Neural cell (in vitro differentiated cells): Measurements from ENCODE around the gene SPATA33. TPM values are rescaled to one million over a fixed set of nuclear protein-coding genes. Genes with fewer than 3 reads are reported as not detected.

Experiments
- polyA plus RNA-seq: library from polyadenylated mRNA; depleted of rRNA; stranded (reverse); fragments of >200 nt; gene quantifications from 2 replicates; pipeline ENCODE4 v1.2.3, GENCODE V29; 2014

SPATA33 gene
- polyA plus RNA-seq, 1 donor from 2014 or later, result 16.0 TPM

Other genes with a start within 250 kb of the SPATA33 start
- gene ANKRD11, start 167.3 kb upstream of the SPATA33 start, polyA plus RNA-seq, result 32.5 and 53.7 TPM in 2 replicates
- 216 and 248 TPM in 2 replicates for gene SPG7, start 149.4 kb upstream of the SPATA33 start, polyA plus RNA-seq
- 2,635 and 2,685 TPM in 2 replicates for gene RPL13, start 97.2 kb upstream of the SPATA33 start, polyA plus RNA-seq
- gene CPNE7, start 82.1 kb upstream of the SPATA33 start, polyA plus RNA-seq, result 0.15 and 3.8 TPM in 2 replicates
- gene DPEP1, start 44.2 kb upstream of the SPATA33 start, polyA plus RNA-seq, result 0.33 and 0.96 TPM in 2 replicates
- gene CHMP1A, start 128 bp upstream of the SPATA33 start, polyA plus RNA-seq, result 113 and 150 TPM in 2 replicates
- gene CDK10, start 28.9 kb downstream of the SPATA33 start, polyA plus RNA-seq, result 126 and 161 TPM in 2 replicates
- 39.1 and 42.3 TPM in 2 replicates for gene SPATA2L, start 43.9 kb downstream of the SPATA33 start, polyA plus RNA-seq
- 29.9 and 37.2 TPM in 2 replicates for gene VPS9D1, start 63.1 kb downstream of the SPATA33 start, polyA plus RNA-seq
- 31.8 and 35.4 TPM in 2 replicates for gene ZNF276, start 63.7 kb downstream of the SPATA33 start, polyA plus RNA-seq
- gene FANCA, start 158.8 kb downstream of the SPATA33 start, polyA plus RNA-seq, result 10.2 and 13.3 TPM in 2 replicates
- gene SPIRE2, start 170.6 kb downstream of the SPATA33 start, polyA plus RNA-seq, result 45.0 and 54.1 TPM in 2 replicates
- 200 and 240 TPM in 2 replicates for gene TCF25, start 215.8 kb downstream of the SPATA33 start, polyA plus RNA-seq